H9 (cell line): ENCODE data around the gene ASPSCR1. TPM values are rescaled to one million over a fixed set of nuclear protein-coding genes. Genes with fewer than 3 reads are reported as not detected.
A peak's percentile ranks its signal among the peaks of the same experiment; 100 is the strongest.

ENCODE experiments used
- DNase-seq: peaks from one replicate; pipeline ENCODE4 v3.0.0-alpha.2; 2017
- H2AFZ ChIP-seq: one replicate; pipeline ENCODE4 v1.6.1; 2013; ENCODE audit warnings: mild to moderate bottlenecking, low read length, control low read depth, moderate library complexity
- H2AK5ac ChIP-seq: 2 replicates; pipeline ENCODE4 v1.6.1; 2013; ENCODE audit warnings: low read length, control low read depth, mixed read lengths; ENCODE audit not compliant: insufficient read length
- H2BK120ac ChIP-seq: one replicate; pipeline ENCODE4 v1.6.1; 2013; ENCODE audit warnings: low read depth, mild to moderate bottlenecking, low read length, control low read depth, inconsistent platforms; ENCODE audit not compliant: poor library complexity, severe bottlenecking
- H2BK12ac ChIP-seq: 2 replicates; pipeline ENCODE4 v1.6.1; 2013; ENCODE audit warnings: low read length, control low read depth, mixed read lengths, low read depth; ENCODE audit not compliant: insufficient read length
- H2BK15ac ChIP-seq: 2 replicates; pipeline ENCODE4 v1.6.1; 2013; ENCODE audit warnings: low read depth, low read length, control low read depth
- H2BK20ac ChIP-seq: one replicate; pipeline ENCODE4 v1.6.1; 2013; ENCODE audit warnings: low read depth, mild to moderate bottlenecking, low read length, control low read depth, inconsistent platforms; ENCODE audit not compliant: poor library complexity, severe bottlenecking
- H2BK5ac ChIP-seq: 2 replicates; pipeline ENCODE4 v1.6.1; 2013; ENCODE audit warnings: low read length, control low read depth, mixed read lengths; ENCODE audit not compliant: insufficient read length
- H3K14ac ChIP-seq: 2 replicates; pipeline ENCODE4 v1.6.1; 2013; ENCODE audit warnings: low read length, control low read depth; ENCODE audit not compliant: insufficient read depth
- H3K18ac ChIP-seq: 2 replicates; pipeline ENCODE4 v1.6.1; 2013; ENCODE audit warnings: low read depth, mild to moderate bottlenecking, mixed read lengths, low read length, control low read depth; ENCODE audit not compliant: insufficient read length
- H3K23ac ChIP-seq: 2 replicates; pipeline ENCODE4 v1.6.1; 2013; ENCODE audit warnings: low read length, control low read depth, mixed read lengths, low read depth; ENCODE audit not compliant: insufficient read length
- H3K23me2 ChIP-seq: 2 replicates; pipeline ENCODE4 v1.6.1; 2013; ENCODE audit warnings: low read depth, mild to moderate bottlenecking, mixed read lengths, low read length, control low read depth; ENCODE audit not compliant: insufficient read length, poor library complexity, severe bottlenecking
- H3K27ac ChIP-seq: 2 replicates; pipeline ENCODE4 v1.5.1; 2013; ENCODE audit warnings: low read length, control low read depth, mixed read lengths, low read depth; ENCODE audit not compliant: insufficient read length
- H3K27me3 ChIP-seq: 2 replicates; pipeline ENCODE4 v1.6.1; 2013; ENCODE audit warnings: low read length, control low read depth, inconsistent platforms; ENCODE audit not compliant: insufficient read depth
- H3K4ac ChIP-seq: 2 replicates; pipeline ENCODE4 v1.6.1; 2013; ENCODE audit warnings: low read depth, mild to moderate bottlenecking, control low read depth, inconsistent platforms, low read length, moderate library complexity
- H3K4me1 ChIP-seq: 2 replicates; pipeline ENCODE4 v1.6.1; 2013; ENCODE audit warnings: low read length, control low read depth, inconsistent platforms; ENCODE audit not compliant: insufficient read depth
- H3K4me2 ChIP-seq: 2 replicates; pipeline ENCODE4 v1.6.1; 2013; ENCODE audit warnings: low read length, control low read depth, mixed read lengths; ENCODE audit not compliant: insufficient read length, insufficient read depth
- H3K56ac ChIP-seq: 2 replicates; pipeline ENCODE4 v1.6.1; 2013; ENCODE audit warnings: low read depth, mild to moderate bottlenecking, mixed read lengths, low read length, control low read depth; ENCODE audit not compliant: insufficient read length
- H3K79me1 ChIP-seq: 2 replicates; pipeline ENCODE4 v1.6.1; 2013; ENCODE audit warnings: low read depth, mild to moderate bottlenecking, moderate library complexity, low read length, control low read depth, inconsistent platforms; ENCODE audit not compliant: insufficient read depth, poor library complexity, severe bottlenecking
- H3K79me2 ChIP-seq: 2 replicates; pipeline ENCODE4 v1.6.1; 2013; ENCODE audit warnings: low read length, control low read depth, inconsistent platforms; ENCODE audit not compliant: insufficient read depth
- H3K9ac ChIP-seq: 2 replicates; pipeline ENCODE4 v1.6.1; 2013; ENCODE audit warnings: low read length, control low read depth, mixed read lengths; ENCODE audit not compliant: insufficient read length; ENCODE audit errors: extremely low read depth
- H3K9me3 ChIP-seq: one replicate; pipeline ENCODE4 v1.6.1; 2013; ENCODE audit warnings: low read depth, low read length, inconsistent platforms; ENCODE audit not compliant: control insufficient read depth
- H3T11ph ChIP-seq: one replicate; pipeline ENCODE4 v1.6.1; 2013; ENCODE audit warnings: mild to moderate bottlenecking, low read length, control low read depth, inconsistent platforms
- H4K20me1 ChIP-seq: one replicate; pipeline ENCODE4 v1.6.1; 2013; ENCODE audit not compliant: control insufficient read depth, insufficient read length, insufficient read depth
- H4K5ac ChIP-seq: 2 replicates; pipeline ENCODE4 v1.6.1; 2013; ENCODE audit warnings: low read depth, mild to moderate bottlenecking, mixed read lengths, low read length, control low read depth; ENCODE audit not compliant: insufficient read length
- H4K8ac ChIP-seq: replicated peaks from 2 replicates; pipeline ENCODE4 v1.6.1; 2013; ENCODE audit warnings: low read length, control low read depth, mixed read lengths, low read depth; ENCODE audit not compliant: insufficient read length
- H4K91ac ChIP-seq: 2 replicates; pipeline ENCODE4 v1.6.1; 2013; ENCODE audit warnings: low read depth, mild to moderate bottlenecking, moderate library complexity, mixed read lengths, low read length, control low read depth; ENCODE audit not compliant: insufficient read length
- H3K27ac Mint-ChIP-seq, 3 experiments: 2 replicates in 2 of 3; 3 replicates in 1 of 3; pipeline ENCODE4 v1.8.0; 2020 to 2021; ENCODE audit warnings: mixed read lengths in 3 of 3, mild to moderate bottlenecking in 1 of 3, moderate library complexity in 1 of 3
- H3K27me3 Mint-ChIP-seq: 2 replicates; pipeline ENCODE4 v1.8.0; 2021; ENCODE audit warnings: low read depth, mild to moderate bottlenecking, moderate library complexity, mixed read lengths
- H3K36me3 Mint-ChIP-seq, 3 experiments: 2 replicates in 2 of 3; 3 replicates in 1 of 3; pipeline ENCODE4 v1.8.0; 2020 to 2021; ENCODE audit warnings: low read depth in 3 of 3, mixed read lengths in 3 of 3; ENCODE audit not compliant: insufficient read depth in 1 of 3
- H3K4me1 Mint-ChIP-seq, 2 experiments: 2 replicates each; pipeline ENCODE4 v1.8.0; 2020; ENCODE audit warnings: mixed read lengths in 2 of 2
- H3K4me3 Mint-ChIP-seq, 2 experiments: 2 replicates in 1 of 2; 3 replicates in 1 of 2; pipeline ENCODE4 v1.8.0; 2020 to 2021; ENCODE audit warnings: mild to moderate bottlenecking in 2 of 2, mixed read lengths in 2 of 2, moderate library complexity in 1 of 2
- H3K9me3 Mint-ChIP-seq, 2 experiments: 2 replicates in 1 of 2; 3 replicates in 1 of 2; pipeline ENCODE4 v1.8.0; 2020; ENCODE audit warnings: mild to moderate bottlenecking in 2 of 2, mixed read lengths in 2 of 2, moderate library complexity in 1 of 2
- WGBS: extraction: QIAGEN DNeasy Blood & Tissue Kit; methylation state at CpG from one replicate; pipeline ENCODE4 v1.1.7; 2013; ENCODE audit warnings: missing lambda C conversion rate, low lambda C conversion rate, mixed read lengths; ENCODE audit not compliant: insufficient read length; ENCODE audit errors: extremely low coverage; 5-methylcytosine and 5-hydroxymethylcytosine counted together
- total RNA-seq: library from RNA; stranded (reverse); gene quantifications from 2 replicates; pipeline ENCODE4 v1.2.1, GENCODE V29; 2021
- TF ChIP-seq, protein P1 (sequence below): fragments of 200-600 bp; sonication (generic); conservative IDR thresholded peaks from 3 replicates; pipeline ENCODE4 v1.8.0; 2021; ENCODE audit warnings: antibody characterized with exemption, mild to moderate bottlenecking

ASPSCR1 gene
- total RNA-seq, 1 experiment from 2014 or later, result 50.9 TPM

DNA sequence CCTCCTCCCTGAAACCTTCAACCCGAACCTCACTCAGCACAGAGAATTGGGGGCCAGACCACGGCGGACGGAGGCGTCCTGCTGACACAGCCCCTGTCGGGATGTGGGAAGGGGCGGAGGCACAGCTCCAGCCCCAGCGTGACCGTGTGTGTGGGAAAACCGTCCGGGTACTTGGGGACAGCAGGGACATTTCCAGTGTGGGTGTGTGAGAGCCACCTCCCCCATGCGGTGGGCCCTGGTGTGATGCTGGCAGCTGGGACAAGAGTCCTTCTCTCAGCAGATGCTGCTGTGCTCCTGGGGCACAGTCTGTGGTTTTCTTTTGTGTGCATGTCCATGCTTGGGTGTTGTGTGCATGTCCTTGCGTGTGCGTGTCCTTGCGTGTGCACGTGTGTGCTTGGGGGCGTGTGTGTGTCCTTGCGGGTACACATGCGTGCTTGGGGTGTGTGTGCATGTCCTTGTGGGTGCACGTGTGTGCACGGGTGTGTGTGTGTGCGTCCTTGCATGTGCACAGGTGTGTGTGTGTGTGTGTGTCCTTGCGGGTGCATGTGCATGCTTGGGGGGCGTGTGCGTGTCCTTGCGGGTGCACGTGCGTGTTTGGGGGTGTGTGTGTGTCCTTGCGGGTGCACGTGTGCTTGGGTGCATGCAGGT, 28.4 kb downstream of the ASPSCR1 start:
- peak overlapping the region in 1 of 3 experiments; percentile 63; a peak in 3 of 7 replicates for H3K27ac Mint-ChIP-seq
- no peak overlapping the region for H3K4me2 ChIP-seq
- no peaks in the 10 kb centered on the region for H4K20me1 ChIP-seq
- H2BK20ac ChIP-seq, result no peak overlapping the region
- no peaks in the 10 kb centered on the region for H3K79me1 ChIP-seq
- H3K9ac ChIP-seq, result no peak overlapping the region
- H3K27ac ChIP-seq, result no peak overlapping the region
- no peak overlapping the region for H2BK15ac ChIP-seq
- H3K4ac ChIP-seq, result no peak overlapping the region
- H4K5ac ChIP-seq, result no peak overlapping the region
- H3K27me3 Mint-ChIP-seq, result no peaks in the 10 kb centered on the region; the same call in 1 of the 2 replicates
- no peaks in the 10 kb centered on the region for H3K4me1 ChIP-seq
- H3K79me2 ChIP-seq, result no peaks in the 10 kb centered on the region
- DNase-seq, result no peak
- no peak overlapping the region; a peak in 2 of 5 replicates for H3K4me3 Mint-ChIP-seq
- H3K56ac ChIP-seq, result no peak overlapping the region
- H3K18ac ChIP-seq, result no peak overlapping the region
- no peak overlapping the region for H2AFZ ChIP-seq
- H2BK120ac ChIP-seq, result no peak overlapping the region
- no peak overlapping the region for H2BK12ac ChIP-seq
- no peaks in the 10 kb centered on the region for H3K9me3 Mint-ChIP-seq
- no peaks in the 10 kb centered on the region for H3K36me3 Mint-ChIP-seq
- H4K8ac ChIP-seq, result no peak overlapping the region
- H3K4me1 Mint-ChIP-seq, result no peaks in the 10 kb centered on the region
- TF ChIP-seq, protein P1, sequence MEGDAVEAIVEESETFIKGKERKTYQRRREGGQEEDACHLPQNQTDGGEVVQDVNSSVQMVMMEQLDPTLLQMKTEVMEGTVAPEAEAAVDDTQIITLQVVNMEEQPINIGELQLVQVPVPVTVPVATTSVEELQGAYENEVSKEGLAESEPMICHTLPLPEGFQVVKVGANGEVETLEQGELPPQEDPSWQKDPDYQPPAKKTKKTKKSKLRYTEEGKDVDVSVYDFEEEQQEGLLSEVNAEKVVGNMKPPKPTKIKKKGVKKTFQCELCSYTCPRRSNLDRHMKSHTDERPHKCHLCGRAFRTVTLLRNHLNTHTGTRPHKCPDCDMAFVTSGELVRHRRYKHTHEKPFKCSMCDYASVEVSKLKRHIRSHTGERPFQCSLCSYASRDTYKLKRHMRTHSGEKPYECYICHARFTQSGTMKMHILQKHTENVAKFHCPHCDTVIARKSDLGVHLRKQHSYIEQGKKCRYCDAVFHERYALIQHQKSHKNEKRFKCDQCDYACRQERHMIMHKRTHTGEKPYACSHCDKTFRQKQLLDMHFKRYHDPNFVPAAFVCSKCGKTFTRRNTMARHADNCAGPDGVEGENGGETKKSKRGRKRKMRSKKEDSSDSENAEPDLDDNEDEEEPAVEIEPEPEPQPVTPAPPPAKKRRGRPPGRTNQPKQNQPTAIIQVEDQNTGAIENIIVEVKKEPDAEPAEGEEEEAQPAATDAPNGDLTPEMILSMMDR, result no peak
- no peaks in the 10 kb centered on the region for H3K23me2 ChIP-seq
- no peaks in the 10 kb centered on the region for H3K9me3 ChIP-seq
- no peaks in the 10 kb centered on the region for H3K27me3 ChIP-seq
- no peak overlapping the region for H3T11ph ChIP-seq
- WGBS, result no CpG with 5 or more reads among the region's 30 CpGs
- H3K23ac ChIP-seq, result no peak overlapping the region
- no peak overlapping the region for H2BK5ac ChIP-seq
- H4K91ac ChIP-seq, result no peak overlapping the region
- H3K14ac ChIP-seq, result no peak overlapping the region
- no peak overlapping the region for H2AK5ac ChIP-seq
